NCI-H146 treated with DMSO at 0.1 percent for 48 hours (cell line): ENCODE data around the gene UBE2I.
"Not testable (repeated sequence)": the region's sequence is repeated elsewhere in the genome, so short reads cannot be mapped to it uniquely, and the experiment has no call there.

ENCODE experiments used
- DNase-seq: peaks from one replicate; lab custom pipeline; 2025; ENCODE audit not compliant: unreplicated experiment; lab: John Stamatoyannopoulos, UW

UBE2I gene

GRCh38 chr16:1328136-1328535 lies 18.7 kb downstream of the UBE2I start:
- DNase-seq, result not testable (repeated sequence)

- DNase-seq, result not testable (repeated sequence)
Observed at GRCh38 chr16:1328961-1329360, 19.5 kb downstream of the UBE2I start.

- DNase-seq, result no peak
Observed at GRCh38 chr16:1330260-1330914, 21.0 kb downstream of the UBE2I start.

- no peak for DNase-seq
Observed at GRCh38 chr16:1330931-1331711, 21.7 kb downstream of the UBE2I start.

- peak; percentile 82 for DNase-seq
Observed at GRCh38 chr16:1331712-1332617, 22.5 kb downstream of the UBE2I start.

GRCh38 chr16:1332618-1333148 lies 23.2 kb downstream of the UBE2I start:
- DNase-seq, result no peak

GRCh38 chr16:1333149-1333812 lies 23.8 kb downstream of the UBE2I start, which contains the start of gene BAIAP3:
TSS of gene BAIAP3 (plus strand) at chr16:1333645. CDS start at chr16:1338550, 4,905 bp downstream.
- no peak for DNase-seq

GRCh38 chr16:1333854-1334700 lies 24.6 kb downstream of the UBE2I start:
- DNase-seq, result no peak

GRCh38 chr16:1334739-1335138 lies 25.3 kb downstream of the UBE2I start:
- no peak for DNase-seq

- peak; percentile 12 for DNase-seq
Observed at GRCh38 chr16:1335211-1335971, 26.0 kb downstream of the UBE2I start.

GRCh38 chr16:1335996-1336395 lies 26.6 kb downstream of the UBE2I start:
- DNase-seq, result no peak

GRCh38 chr16:1336619-1337018 lies 27.2 kb downstream of the UBE2I start:
- no peak for DNase-seq

- DNase-seq, result no peak
Observed at GRCh38 chr16:1337486-1337885, 28.1 kb downstream of the UBE2I start.

- peak; percentile 32 for DNase-seq
Observed at GRCh38 chr16:1338119-1338730, 28.8 kb downstream of the UBE2I start.

GRCh38 chr16:1338855-1339675 lies 29.6 kb downstream of the UBE2I start:
- DNase-seq, result no peak

- no peak for DNase-seq
Observed at GRCh38 chr16:1340730-1341494, 31.5 kb downstream of the UBE2I start.
